Stimulated activated CD4-positive, alpha-beta T cell treated with anti-CD3 and anti-CD28 coated beads, Interleukin-2, amount 100 ng/mL, for 4 hours (primary cell): Measurements from ENCODE around the gene BTBD17.

ENCODE experiments used
- DNase-seq: peaks from one replicate; pipeline ENCODE4 v3.0.0-alpha.2; 2020; ENCODE audit warnings: low read depth

BTBD17 gene

DNA sequence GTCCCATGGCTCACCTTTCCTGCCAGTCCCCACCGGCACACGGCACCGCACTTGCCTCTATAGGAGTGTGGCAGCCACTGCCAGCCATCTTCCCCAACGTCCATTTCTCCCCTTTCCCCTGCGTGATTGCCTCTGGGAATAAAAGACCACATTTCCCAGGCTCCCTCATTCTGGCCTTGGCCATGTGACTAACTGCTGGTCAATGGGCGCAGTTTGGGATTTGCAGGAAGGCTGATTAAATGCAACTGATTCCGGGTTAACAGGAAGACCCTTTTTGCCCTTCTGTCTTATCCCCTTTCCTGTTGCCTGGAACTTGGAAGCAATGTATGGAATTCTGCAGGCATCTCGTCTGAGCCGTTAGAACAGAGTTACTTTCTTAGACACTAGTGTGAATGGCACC lies 3.0 kb downstream of the BTBD17 start:
- no peak for DNase-seq

DNA sequence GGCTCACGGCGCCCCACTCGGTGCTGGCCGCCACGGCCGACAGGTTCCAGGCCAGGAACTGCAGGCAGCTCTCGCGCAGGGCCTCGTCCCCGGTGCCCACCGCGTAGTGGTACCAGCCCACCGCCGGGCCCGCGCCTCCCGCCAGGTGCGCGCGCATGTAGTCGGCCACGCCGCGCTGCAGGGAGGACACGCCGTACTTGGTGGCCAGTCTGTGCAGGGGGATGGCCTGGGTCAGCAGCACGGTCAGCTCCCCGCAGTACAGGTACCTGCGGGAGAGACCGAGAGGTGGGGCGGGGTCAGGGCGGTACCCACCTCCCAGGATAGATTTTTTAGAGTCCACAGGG lies 4.2 kb downstream of the BTBD17 start:
- DNase-seq, result no peak

DNA sequence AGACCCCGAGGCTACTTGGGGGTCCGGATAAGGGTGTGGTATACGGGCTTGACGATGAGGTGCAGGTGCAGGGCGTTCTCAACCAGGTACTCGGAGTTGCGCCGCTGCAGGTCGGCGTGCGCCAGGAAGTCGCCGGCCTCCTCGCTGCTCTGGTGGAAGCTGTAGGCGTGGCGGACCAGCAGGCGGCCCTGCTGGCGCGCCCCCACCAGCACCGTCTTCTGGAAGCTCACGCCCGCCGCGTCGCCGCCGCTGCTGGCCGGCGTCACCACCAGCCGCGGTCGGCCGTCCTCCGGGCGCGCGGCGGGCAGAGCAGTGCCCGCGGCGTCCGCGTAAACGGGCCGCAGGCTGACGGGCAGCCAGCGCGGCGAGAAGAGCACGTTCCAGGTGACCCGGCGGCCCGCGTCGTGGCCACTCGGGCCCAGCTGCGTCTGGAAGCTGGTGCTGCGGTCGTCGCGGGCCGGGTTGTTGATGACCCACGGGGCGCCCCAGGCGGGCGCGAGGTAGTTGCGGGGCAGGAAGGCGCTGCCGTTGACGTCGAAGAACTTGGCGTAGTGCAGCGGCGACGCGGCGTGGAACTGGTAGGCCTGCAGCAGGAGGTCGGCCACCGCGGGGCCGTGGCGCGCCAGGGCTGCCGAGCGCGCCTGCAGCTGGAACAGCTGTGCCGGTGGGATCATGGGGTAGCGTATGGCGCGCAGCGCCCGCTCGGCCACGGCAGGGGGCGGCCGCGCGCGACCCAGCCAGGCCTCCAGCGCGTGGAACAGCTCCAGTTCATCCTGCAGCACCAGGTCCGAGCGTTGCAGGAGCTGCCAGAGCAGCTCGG lies 4.8 kb downstream of the BTBD17 start:
- no peak for DNase-seq

DNA sequence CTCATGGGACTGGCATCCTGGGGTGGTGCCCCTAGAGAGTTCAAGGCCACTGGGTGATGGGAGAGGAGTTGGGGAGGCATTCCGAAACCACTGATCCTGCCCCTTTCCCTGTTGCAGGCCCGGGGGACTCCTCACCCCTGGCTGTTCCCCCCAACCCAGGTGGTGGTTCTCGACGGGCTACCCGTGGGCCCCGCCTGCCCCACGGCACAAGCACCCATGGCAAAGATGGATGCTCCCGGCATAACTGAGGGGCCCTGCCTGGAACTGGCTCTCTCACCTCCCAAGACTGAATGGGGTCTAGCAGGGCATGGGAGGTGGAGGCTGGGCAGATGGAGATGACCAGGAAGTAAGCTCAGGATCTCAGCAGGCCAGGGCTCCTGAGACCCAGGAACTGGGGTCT lies 6.6 kb downstream of the BTBD17 start:
- no peak for DNase-seq

DNA sequence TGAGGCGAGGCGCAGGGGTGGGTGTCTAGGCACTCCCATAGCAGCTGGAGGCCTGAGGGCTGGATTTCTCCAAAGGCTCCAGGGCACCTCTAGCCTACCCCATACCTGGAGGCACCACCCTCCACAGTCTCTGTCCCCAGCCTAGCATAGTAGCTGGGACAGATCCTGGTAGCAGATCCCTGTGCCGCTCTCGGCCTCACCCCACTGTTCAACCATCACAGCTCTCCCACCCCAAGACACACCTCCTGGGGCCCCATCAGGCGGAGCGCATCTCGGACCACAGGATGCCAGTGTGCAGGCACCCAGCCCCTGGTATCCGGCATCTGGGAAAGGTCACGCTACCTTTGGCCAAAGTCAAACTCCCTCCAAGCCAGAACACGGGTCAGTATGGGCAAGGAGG lies 7.1 kb downstream of the BTBD17 start:
- no peak for DNase-seq

DNA sequence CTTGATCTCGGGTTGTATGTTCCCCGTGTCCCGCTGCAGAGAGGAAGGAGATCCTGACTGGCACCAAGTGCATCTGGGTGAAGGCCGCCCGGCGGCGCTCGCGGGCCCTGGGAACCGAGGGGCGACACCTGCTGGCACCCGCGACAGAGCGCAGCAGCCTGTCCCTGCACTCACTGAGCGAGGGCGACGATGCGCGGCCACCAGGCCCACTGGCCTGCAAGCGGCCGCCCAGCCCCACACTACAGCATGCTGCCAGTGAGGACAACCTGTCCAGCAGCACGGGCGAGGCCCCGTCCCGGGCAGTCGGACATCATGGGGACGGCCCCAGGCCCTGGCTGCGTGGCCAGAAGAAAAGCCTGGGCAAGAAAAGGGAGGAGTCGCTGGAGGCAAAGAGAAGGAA lies 7.5 kb downstream of the BTBD17 start:
- DNase-seq, result no peak

DNA sequence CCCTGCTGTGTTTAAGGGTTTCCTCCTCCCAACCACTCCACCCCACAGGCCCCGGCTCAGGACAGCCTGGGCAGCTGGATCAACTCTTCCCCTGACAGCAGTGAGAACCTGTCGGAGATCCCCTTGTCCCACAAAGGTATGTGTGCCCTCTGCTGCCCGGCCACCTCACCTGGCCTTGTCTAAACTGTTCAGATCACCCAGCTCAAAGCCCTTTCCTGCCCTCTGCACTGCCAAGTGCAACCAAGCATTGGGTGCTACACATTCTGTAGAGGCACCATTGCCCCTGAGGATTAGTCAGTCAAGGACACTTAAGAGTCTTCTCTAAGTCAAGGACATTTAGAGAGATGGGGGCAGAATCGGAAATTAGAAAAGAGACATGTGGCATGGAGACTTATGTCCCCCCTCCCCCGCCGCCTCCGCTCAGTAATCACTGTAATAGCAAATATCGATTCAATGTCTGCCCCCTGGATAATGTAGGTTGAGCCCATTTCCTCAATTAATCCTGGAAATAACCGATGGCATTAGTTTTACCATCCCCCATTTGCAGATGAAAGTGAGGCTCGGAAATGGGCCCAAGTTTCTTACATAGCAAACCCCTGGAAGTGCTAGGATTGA lies 8.1 kb downstream of the BTBD17 start:
- no peak for DNase-seq

DNA sequence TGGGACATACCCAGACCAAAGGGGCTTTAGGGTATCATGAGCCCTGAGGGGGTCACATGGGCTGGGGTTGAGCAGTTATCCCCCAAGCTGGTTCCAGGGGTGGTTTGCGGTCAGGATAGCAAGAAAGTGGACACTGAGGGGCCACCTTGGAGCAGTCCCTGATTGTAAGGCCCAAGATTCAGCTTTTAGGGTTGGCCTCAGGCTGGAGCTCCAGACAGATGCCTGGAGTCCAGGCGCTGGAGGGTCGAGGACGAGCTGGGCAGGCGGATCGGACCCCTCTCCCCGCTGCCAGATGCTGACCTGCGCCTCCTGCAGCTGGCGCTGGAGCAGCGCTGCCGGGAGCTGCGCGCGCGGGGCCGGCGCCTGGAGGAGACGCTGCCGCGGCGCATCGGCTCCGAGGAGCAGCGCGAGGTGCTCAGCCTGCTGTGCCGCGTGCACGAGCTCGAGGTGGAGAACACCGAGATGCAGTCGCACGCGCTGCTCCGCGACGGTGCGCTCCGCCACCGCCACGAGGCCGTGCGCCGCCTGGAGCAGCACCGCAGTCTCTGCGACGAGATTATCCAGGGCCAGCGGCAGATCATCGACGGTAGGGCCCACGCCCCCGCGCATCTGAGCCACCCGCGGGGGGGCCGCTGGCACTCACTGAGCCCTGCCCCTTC lies 10.0 kb downstream of the BTBD17 start:
- no peak for DNase-seq

DNA sequence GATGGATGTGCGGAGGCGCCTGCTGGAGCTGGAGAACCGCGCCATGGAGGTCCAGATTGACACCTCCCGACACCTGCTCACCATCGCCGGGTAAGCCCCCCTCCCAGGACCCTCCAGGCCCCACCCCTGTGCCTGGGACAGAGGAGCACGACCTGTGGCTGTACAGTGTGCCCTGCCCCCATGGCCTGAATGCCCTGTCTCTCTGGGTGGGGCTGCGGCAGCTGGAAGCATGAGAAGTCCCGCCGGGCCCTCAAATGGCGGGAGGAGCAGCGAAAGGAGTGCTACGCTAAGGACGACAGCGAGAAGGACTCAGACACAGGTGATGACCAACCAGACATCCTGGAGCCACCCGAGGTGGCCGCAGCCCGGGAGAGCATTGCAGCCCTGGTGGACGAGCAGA lies 11.2 kb downstream of the BTBD17 start:
- DNase-seq, result no peak

DNA sequence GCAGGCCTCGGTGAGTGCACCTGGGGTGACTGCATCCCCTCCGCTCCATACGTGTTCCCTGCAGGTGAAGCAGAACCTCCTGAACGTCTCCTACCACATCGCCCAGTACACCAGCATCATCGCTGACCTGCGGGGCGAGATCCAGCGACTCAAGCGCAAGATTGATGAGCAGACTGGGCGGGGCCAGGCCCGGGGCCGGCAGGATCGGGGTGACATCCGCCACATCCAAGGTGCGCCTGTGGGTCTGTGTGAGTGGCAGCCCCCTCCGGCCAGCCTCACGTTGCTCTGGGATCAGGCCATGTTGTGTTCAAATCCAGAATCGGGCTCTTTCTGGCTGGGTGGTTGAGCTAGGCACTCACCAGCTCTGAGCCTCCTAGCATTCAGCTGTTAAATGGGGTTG lies 12.5 kb downstream of the BTBD17 start:
- DNase-seq, result no peak

DNA sequence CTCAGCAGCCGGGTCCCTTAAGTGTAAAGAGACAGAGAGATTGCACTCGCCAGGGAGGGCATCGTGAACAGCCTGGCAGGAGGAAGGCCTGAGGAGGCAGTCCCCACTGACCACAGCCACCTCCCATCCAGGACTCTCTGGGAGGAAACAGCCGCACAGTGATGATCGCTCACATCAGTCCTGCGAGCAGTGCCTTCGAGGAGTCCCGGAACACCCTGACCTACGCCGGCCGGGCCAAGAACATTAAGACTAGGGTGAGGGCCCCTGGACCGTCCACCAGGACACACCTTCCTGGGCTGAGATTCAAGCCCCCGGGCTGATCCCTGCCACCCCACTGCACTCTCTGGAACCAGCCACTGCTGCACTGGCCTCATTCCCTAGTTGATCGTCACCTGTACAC lies 14.0 kb downstream of the BTBD17 start:
- no peak for DNase-seq

DNA sequence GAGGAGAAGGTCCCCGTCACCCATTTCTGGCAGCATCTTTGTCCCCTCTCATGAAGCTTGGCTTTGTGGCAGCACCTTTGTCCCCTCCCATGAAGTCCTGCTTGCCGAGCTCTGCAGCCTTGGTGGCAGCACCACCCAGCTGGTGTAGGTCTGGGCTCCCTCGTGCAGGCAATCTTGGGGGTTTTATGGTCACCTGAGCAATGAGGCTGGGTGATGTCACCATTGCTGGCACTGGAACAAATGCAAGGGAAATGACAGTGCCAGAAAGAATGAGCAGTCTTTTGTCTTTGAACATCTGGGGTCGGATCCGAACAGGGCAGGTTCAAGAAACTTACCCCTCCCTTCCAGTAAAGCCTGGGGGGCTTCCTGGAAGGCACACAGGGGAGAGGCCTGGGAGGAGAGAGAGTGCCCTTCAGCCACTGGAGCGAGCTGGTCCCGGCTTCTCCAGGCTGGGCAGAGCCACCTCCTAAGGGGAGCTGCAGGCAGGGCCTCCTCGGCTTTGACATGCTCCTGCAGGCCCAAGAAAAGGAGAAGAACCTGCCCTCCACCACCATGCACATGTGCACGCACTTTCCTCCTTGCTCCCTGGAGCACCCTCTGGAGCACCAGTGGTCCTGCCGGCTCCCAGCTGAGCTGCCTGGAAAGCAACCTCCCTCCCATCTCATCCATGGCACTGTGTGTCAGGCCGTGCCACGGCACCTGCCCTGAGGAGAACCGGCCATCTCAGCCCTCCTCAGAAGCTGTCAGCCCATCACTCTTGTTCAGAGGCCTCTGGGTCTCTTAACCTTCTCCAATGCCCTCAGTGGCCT lies 16.0 kb downstream of the BTBD17 start:
- no peak for DNase-seq

DNA sequence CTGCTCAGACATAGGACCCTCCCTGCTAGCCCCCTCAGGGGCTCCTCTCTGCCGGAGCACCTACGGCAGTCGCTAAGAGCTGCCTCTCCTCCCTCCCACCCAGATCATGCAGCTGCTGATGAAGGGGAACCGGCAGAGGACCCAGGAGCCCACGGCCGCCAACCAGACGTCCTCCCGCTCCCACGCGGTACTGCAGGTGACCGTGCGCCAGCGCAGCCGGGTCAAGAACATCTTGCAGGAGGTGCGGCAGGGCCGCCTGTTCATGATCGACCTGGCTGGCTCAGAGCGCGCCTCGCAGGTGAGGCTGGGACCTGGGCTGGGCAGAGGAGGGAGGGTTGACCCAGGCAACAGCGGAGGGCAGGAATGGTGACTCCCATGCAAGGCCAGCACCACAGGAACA lies 17.0 kb downstream of the BTBD17 start:
- DNase-seq, result no peak

DNA sequence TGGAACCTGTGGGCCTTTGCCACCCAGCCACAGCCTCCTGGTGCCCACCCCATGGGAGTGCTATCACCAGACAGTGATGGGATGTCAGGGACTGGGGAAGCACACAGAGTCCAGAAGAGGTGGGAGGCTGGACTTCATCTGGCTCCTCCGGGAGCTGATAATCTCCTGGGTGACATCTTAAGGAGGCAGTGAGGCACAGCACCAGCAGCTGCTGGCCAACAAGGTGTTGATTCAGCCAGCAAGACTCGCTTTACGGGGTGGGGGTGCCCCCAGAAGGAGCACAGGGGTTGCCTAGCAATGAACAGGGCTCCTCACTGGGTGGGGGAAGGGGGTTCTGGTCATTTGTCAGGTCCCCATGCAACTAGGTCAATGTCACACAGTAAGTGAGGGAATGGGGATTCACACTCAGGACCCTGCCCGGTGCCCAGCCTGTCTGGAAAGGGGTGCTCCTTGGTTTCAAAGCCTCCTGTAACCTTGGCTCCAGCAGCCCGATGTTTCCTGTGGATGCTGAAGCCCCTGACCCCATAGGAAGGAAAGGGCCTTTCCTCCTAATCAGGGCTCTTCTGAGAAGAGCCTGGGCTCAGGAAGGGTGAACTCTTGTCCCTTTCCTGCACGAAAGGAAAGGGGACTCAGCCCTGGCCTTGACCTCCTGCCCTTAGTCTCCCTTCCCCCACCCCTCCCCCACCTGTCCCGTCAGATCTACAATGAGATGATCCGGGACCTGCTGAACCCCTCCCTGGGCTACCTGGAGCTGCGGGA lies 18.0 kb downstream of the BTBD17 start:
- DNase-seq, result no peak

DNA sequence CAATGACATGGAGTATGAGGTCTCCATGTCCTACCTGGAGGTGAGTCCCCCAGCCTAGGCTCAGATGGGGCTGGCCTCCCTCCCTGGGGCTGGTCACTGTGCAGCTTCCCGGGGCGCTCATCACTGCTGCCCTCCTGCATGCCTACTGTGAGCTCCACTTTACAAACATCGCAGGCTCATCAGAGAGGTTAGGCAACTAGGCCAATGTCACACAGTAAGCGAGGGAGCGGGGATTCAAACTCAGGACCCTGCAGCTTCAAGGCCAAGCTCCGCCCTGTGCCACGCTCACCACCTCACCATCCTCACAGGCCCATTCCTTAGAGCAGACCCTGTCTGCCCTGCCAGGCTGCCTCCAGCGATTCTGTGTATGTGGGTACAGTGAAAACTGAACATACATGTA lies 18.5 kb downstream of the BTBD17 start:
- DNase-seq, result no peak

DNA sequence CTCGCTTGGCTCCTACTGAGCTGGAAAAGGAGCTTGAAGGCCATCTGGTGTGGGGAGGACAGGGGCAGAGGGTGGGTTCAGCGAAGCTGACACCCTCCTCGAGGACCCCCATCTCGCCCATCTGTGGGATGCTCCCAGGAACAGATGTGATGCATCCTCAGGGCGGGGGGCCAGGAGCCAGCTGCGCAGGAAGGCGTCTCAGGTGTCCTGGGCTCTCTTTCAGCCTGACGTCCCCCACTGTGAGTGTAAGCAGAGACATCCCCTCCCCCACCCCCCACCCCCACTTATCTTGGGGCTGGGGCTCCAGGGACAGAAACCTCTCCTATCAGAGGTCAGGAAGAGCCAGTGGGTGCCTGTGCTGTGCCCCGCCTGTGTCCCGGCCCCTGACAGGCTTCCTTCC lies 19.4 kb downstream of the BTBD17 start:
- no peak for DNase-seq

DNA sequence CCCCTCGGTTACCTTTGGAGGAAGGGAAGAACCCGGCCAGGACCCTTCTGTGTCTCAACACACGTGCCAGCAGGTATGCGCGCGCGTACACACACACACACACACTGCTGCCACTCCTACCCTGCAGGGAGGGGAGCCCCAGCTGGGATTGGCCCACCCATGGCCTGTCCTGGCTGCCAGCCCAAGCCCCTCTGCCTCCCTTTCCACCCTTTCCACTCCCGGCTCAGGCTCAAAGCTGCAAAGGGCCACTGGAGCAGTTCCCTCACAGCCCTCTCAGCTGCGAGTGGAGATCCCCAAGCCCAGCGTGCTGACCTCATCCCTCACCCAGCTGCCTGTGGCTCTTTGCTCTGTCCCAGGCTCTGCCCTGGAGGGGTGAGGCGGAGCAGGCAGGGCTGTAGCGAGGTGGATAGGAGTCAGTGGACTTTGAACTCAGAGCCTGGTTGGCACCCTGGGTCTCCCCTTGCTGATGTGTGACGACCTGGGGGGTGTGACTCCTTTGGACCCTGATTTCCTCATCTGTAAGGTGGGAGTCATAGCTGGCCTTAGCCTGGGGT lies 21.1 kb downstream of the BTBD17 start:
- no peak for DNase-seq

DNA sequence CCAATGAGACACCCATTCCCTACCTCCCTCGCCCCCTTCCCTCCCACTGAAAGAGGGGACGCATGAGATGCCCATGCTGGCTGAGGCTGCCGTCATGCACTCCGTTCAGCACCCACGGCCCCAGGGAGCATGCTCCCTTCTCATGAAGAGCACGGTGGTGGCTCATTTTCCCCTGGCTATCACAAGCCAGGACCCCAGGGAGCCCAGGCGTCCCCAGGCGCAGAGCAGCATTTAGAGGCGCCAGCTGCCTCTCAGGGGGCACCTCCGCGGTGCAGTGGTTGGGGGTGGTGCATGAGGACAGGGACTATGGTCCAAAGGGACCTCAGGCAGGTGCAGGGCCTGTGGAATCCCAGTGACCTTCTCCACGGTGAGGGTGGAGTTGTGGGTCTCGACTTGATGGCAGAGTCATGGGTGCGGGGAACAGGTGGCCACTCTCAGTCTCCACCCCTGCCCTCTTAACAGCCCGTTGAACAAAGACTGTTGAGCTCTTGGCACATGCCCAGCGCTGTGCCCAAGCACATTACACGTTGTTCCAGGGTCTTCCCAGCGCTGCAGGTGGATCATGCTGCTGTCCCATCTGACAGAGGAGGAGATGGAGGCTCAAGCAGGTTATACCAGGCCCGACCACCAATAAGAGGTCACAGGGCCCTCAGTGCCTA lies 22.0 kb downstream of the BTBD17 start:
- no peak for DNase-seq

DNA sequence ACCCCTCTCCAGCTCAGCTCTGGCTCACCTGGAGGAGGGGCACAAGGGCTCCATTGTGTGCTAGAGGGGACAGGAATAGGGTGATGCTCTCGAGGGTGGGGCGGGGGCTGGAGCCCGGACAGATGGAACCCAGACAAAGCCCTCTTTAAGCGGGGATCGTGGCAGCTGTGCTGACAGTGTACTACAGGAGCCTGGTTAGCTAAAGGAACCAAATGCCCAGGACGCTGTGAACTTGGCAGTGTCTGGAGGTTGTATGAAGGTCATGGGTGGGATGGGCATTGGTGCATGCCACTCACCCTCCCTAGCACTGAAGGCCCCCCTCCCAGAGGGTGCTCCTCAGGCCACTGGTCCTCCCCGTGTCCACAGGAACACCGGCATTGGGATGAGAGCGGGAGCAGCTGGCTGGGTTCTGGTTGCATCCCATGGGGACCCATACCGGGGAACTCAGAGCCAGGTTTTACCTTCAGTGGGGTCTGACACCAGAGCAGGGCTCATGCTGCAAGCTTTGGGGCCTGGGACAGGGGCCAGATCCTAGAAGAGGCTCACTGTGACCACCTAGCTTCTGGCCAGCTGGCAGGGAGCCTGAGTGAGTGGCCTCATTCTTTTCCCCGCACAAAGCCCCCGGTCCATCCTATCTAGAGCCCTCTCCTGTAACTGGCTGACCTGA lies 23.7 kb downstream of the BTBD17 start:
- no peak for DNase-seq

DNA sequence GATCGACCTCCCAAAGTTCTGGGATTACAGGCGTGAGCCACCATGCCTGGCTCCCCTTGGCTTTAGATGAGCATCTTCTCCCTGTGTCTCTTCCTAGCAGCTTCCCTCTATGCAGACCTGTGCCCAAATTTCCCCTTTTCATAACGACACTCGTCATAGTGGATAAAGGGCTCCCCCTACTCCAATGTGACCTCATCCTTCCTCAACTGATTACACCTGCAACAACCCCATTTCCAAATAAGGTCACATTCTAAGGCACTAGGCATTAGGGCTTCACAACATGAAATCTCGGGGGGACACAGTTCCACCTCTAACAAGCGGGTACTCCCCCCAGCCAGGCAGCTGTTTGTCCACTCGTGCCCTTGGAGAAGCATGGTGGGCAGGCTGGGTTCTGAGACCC lies 25.4 kb downstream of the BTBD17 start:
- DNase-seq, result no peak
